AG09309 (cell line): ENCODE results near the gene EFCAB3.
"Not testable (repeated sequence)": the region's sequence is repeated elsewhere in the genome, so short reads cannot be mapped to it uniquely, and the experiment has no call there.

Experiments
- DNase-seq: peaks from one replicate; pipeline ENCODE4 v3.0.0-alpha.2; 2010; ENCODE audit warnings: low read depth
- H3K4me3 ChIP-seq: 2 replicates; pipeline ENCODE4 v1.5.1; 2011; ENCODE audit warnings: mild to moderate bottlenecking, low read depth, low read length, moderate library complexity; ENCODE audit not compliant: control insufficient read depth
- TF ChIP-seq, protein P1 (sequence below): IDR thresholded peaks from 2 replicates; pipeline ENCODE4 v1.5.1; 2011; ENCODE audit warnings: mild to moderate bottlenecking, low read depth, low read length, inconsistent platforms; ENCODE audit not compliant: insufficient read depth, control insufficient read depth; ENCODE audit errors: missing control alignments

The EFCAB3 gene

DNA sequence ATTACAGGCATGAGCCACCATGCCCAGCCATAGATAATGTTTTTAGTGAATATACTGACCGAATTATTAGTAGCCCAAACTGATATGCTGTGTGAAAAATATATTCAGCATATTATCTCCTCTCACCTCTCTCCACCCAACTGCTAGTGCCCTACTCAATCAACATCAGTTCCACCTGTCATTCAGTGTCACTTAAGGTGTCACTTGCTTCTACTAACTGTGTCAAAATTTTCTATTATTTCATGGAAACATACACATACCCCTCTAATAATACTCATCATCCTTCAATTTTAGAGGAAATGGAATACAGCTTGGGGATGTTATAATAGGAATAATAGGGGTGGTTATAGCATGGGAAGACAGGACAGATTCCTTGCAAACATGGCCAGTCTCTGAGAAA lies 12.6 kb downstream of the EFCAB3 start:
- DNase-seq, result no peak
- TF ChIP-seq, protein P1, sequence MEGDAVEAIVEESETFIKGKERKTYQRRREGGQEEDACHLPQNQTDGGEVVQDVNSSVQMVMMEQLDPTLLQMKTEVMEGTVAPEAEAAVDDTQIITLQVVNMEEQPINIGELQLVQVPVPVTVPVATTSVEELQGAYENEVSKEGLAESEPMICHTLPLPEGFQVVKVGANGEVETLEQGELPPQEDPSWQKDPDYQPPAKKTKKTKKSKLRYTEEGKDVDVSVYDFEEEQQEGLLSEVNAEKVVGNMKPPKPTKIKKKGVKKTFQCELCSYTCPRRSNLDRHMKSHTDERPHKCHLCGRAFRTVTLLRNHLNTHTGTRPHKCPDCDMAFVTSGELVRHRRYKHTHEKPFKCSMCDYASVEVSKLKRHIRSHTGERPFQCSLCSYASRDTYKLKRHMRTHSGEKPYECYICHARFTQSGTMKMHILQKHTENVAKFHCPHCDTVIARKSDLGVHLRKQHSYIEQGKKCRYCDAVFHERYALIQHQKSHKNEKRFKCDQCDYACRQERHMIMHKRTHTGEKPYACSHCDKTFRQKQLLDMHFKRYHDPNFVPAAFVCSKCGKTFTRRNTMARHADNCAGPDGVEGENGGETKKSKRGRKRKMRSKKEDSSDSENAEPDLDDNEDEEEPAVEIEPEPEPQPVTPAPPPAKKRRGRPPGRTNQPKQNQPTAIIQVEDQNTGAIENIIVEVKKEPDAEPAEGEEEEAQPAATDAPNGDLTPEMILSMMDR, result no peak
- H3K4me3 ChIP-seq, result no peak overlapping the region

DNA sequence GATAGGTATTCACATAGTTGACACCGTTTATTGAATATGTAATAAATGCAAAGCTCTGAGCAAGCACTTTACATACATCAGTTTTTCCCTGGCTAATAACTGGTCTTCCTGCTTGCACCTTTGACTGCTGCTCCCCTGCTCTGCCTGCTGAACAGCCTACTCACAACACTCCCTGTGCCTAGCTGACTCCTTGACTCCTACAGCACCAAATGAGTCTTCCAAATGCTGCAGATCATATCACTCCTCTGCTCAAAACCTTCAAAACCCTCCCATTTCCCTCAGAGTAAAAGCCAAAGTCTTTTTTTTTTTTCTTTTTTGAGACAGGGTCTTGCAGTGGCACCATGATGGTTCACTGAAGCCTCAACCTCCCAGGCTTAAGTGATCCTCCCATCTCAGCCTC lies 18.5 kb downstream of the EFCAB3 start:
- H3K4me3 ChIP-seq, result no peak overlapping the region
- no peak for DNase-seq
- TF ChIP-seq, protein P1, result no peak

DNA sequence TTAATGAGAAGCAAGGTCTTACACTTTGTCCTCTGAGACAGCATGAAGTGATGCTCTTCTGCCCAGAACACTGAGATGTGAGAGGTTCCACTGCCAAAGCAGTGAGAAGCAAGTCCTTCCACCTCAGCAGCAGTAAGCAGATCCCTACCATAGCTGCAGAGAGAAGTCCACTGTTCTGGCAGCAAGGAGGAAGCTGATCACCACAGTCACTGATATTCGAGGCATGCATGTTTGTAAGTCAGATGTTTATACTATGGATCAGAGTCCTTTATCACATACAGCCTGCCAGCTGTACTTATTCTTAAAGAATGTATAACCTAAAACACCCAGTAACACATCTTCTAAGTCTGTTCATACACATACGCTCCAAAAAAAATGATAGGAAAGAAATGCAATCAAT lies 25.1 kb downstream of the EFCAB3 start:
- no peak overlapping the region for H3K4me3 ChIP-seq
- TF ChIP-seq, protein P1, result no peak
- no peak for DNase-seq

DNA sequence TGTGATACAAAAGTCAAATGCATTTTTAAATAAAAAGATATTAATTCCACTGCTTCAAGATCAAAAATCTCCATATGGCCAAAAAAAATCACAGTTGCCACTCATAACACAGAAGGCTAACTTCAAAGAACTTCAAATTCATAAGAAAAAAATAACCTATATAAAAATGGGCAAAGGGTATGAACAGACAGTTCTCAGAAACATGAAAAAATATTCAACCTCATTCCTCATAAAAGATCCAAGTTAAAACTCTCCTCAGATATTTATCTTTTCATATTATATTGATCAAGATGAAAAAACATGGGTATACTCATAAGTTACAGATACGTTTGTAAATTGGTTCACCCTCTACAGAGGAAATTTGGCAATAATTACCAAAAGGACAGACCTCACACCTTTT lies 32.7 kb downstream of the EFCAB3 start:
- DNase-seq, H3K4me3 ChIP-seq: not testable (repeated sequence)

DNA sequence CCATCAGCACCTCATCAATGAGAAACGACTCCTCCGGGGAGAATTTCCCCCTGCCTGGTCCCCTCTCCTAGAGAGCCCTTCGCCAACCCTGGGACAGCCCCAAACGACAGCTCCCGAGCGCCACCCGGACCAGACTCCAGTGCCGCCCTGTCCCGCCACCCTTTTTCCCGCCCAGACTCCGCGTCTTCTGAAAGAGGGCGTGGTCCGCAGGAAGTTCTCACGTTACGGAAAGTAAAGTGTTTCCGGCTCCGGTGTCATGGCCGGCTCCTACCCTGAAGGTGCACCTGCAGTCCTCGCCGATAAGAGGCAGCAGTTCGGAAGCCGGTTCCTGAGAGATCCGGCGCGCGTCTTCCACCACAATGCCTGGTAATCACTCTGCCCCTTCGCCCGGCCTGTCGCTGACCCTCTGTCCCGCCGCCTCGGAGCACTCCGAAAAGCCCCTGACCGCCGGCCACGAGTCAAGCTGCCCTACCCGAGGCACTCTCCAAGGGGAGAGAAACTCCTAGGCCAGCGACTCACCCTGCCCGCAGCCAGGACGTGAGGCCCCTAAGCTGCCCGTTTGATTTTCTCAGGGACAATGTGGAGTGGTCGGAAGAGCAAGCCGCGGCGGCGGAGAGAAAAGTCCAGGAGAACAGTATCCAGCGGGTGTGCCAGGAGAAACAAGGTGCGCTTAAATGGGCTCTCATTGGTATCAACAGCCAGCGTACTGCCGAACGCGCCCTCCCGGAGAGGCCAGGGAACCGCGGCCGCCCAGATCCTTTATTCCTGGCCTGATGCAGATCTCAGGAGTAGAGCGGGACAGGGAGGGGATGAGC lies 43.5 kb downstream of the EFCAB3 start, which contains the start of gene METTL2A:
Gene METTL2A, plus strand, starts transcription at position 251 of the 815 bp plus-strand sequence. Its CDS starts 6 bp downstream, at position 257.
- TF ChIP-seq, protein P1, result peak; percentile 30
- H3K4me3 ChIP-seq, result peak within 1 kb of the TSS; percentile 89
- DNase-seq, result peak; percentile 25

DNA sequence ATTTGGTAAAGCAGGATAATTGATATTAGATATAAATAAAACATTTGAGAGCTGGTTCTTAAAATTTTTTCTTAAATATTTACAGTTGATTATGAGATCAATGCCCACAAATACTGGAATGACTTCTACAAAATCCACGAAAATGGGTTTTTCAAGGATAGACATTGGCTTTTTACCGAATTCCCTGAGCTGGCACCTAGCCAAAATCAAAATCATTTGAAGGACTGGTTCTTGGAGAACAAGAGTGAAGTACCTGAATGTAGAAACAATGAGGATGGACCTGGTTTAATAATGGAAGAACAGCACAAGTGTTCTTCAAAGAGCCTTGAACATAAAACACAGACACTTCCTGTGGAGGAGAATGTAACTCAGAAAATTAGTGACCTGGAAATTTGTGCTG lies 45.9 kb downstream of the EFCAB3 start:
- H3K4me3 ChIP-seq, DNase-seq: not testable (repeated sequence)

DNA sequence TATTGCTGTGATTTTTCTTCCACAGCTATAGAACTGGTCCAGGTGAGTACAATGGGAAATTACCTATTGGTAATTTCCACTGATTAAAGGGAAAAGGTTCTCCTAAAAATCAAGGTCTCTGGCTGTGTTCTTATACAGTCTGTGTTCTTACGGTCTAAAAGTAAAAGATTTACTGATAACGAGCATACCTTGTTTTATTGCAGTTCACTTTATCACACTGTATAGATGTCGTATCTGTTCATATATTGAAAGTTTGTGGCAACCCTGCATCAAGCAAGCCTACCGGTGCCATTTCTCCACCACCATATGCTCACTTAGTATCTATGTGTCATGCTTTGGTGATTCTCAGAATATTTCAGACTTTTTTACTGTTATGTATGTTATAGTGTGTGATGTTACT lies 54.9 kb downstream of the EFCAB3 start:
- H3K4me3 ChIP-seq, DNase-seq: not testable (repeated sequence)

DNA sequence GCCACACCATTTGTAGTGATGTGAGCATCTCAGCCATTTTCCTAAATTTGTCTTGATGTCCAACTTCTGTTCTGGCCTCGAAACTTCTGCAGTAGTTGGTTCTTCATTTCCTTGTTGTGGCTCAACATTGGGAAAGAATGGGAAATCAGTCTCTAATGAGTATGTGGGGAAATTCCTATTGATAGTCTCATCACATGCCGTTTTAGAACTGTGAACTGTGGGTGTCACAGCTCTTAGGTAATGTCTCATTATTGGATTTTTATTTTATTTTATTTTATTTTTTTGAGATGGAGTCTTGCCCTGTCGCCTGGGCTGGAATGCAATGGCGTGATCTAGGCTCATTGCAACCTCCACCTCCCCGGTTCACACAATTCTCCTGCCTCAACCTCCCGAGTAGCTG lies 60.8 kb downstream of the EFCAB3 start:
- not testable (repeated sequence) for DNase-seq, H3K4me3 ChIP-seq

DNA sequence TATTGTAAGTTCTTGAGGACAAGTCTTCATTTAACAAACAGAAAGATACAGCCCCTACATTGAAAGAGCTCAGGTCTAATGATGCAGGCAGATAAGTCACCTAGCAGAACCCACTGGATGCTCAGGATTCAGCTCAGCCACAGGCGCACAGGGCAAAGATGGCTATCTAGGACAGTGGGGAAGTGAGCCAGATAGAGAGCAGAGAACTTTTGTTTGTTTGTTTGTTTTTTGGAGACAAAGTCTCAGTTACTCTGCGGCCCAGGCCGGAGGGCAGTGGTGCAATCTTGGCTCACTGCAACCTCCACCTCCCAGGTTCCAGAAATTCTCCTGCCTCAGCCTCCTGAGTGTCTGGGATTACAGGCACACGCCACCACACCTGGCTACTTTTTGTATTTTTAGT lies 63.7 kb downstream of the EFCAB3 start:
- TF ChIP-seq, protein P1, result no peak
- no peak overlapping the region for H3K4me3 ChIP-seq
- DNase-seq, result no peak

DNA sequence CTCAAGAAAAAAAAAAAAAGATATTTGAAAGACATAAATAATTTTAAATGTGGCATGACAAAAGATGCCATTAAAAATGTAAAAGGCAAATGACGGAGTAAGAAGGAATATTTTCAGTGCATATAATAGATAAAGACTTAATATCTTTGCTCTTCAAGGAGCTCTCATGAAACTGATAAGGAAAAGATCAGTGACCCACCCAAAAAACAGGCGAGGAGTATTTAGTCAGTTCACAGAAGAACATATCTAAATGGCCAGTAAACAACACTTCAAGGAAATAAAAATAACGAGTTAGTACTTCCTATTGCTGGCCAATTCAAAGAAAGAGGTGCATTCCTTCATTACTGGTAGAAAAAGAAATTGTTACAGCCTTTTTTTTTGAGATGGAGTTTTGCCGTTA lies 65.4 kb downstream of the EFCAB3 start:
- not testable (repeated sequence) for H3K4me3 ChIP-seq, DNase-seq

DNA sequence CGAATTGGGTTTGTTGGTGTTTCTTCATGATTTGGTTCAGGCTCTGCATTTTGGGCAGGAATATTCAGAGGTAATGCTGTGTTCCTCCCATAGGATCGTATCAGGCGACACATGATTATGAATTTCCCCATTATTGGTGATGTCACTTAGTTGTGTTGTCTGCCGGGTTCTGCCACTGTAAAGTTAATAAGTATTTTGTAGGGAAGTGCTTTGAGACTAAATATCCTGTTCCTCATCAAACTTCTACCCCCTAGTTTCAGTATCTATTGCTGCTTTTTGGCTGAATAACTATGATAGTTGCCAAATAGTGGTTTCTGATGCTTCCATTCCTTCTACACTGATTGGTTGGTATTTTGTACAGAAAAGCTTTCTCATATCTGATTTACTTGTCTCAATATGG lies 71.8 kb downstream of the EFCAB3 start:
- DNase-seq, H3K4me3 ChIP-seq: not testable (repeated sequence)

DNA sequence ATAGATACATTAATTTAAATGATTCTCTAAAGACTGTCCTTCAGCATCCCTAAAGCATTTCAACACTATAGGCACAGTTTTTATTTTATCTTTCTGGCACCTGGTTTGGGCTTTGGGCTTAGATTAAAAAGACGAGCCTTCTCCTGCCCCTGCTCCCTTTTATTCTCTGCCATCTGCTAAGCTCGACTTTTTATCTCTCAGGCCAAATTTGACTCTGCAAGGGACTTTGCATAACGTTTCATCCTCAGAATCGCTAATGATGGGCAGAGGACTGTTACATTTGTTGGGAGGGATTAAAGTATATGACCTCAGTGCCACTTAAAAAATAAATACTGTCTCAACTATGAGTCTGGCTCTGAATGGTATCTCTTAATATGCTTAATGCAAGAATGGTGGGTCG lies 72.7 kb downstream of the EFCAB3 start:
- H3K4me3 ChIP-seq, DNase-seq: not testable (repeated sequence)
